AG04449 (cell line): ENCODE data around the gene DIABLO.

Experiments used
- CTCF ChIA-PET: fragments of 350-600 bp; formaldehyde crosslinking; extraction: SDS; loops from one replicate; lab custom pipeline; 2021; ENCODE audit warnings: antibody characterized with exemption; lab: Yijun Ruan, JAX
- POLR2A ChIA-PET: fragments of 400-600, 350-600 bp; formaldehyde crosslinking; extraction: SDS; loops from one replicate; lab custom pipeline; 2020; ENCODE audit warnings: antibody characterized with exemption, inconsistent platforms; lab: Yijun Ruan, JAX
- DNase-seq: peaks from one replicate; pipeline ENCODE4 v3.0.0-alpha.2; 2010; ENCODE audit warnings: low read depth, low spot score
- H3K4me3 ChIP-seq: 2 replicates; pipeline ENCODE4 v1.5.1; 2011; ENCODE audit warnings: low read depth, mild to moderate bottlenecking, control low read depth, low read length
- CTCF ChIP-seq: IDR thresholded peaks from one replicate; pipeline ENCODE4 v1.5.1; 2011; ENCODE audit warnings: mild to moderate bottlenecking, moderate library complexity, low read length, control low read depth, inconsistent platforms; ENCODE audit not compliant: insufficient read depth; ENCODE audit errors: missing control alignments

The DIABLO gene

DNA sequence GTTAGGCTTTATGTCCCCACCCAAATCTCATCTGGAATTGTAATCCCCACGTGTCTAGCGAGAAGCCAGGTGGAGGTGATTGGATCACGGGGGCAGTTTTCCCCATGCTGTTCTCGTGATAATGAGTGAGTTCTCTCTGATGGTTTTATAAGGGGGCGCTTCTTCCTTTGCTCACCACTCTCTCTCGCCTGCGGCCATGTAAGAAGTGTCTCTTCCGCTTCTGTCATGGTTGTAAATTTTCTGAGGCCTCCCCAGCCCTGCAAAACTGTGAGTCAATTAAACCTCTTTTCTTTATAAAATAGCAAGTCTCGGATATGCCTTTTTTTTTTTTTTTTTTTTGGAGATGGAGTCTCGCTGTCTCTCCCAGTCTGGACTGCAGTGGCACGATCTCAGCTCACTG is 65.1 kb downstream of the DIABLO start:
- no peak for DNase-seq
- H3K4me3 ChIP-seq, result no peak overlapping the region
- TF ChIP-seq CTCF, result no peak
- ChIA-PET CTCF (no interaction called here), POLR2A (interaction anchor here (0.6 kb wide), 1 partner anchor 94 kb away, joined by 4 read pairs; no protein-coding TSS in a partner anchor)

DNA sequence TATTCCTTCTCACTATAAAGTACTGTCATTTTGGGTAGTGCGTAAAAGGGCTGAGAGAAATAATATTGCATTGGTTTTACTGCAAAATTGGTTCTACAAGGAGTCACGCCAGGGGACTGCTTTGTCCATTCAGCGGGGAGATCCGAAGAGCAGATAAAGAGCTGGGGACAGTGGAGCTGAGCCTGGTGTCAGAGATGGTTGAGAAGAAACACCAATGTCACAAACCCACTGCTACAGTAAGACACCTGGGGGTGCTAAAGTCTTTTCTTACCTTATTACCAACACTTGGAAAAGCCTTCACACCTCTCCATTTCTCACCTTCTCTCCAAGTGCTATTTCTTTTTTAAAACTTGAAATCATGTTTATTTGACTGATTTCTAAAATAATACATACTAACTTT is 66.0 kb downstream of the DIABLO start:
- no peak overlapping the region for H3K4me3 ChIP-seq
- ChIA-PET CTCF (interaction anchor here (1.0 kb wide), 1 partner anchor 12 kb away, joined by 3 read pairs; no protein-coding TSS in a partner anchor), POLR2A (no interaction called here)
- DNase-seq, result no peak
- no peak for TF ChIP-seq CTCF

DNA sequence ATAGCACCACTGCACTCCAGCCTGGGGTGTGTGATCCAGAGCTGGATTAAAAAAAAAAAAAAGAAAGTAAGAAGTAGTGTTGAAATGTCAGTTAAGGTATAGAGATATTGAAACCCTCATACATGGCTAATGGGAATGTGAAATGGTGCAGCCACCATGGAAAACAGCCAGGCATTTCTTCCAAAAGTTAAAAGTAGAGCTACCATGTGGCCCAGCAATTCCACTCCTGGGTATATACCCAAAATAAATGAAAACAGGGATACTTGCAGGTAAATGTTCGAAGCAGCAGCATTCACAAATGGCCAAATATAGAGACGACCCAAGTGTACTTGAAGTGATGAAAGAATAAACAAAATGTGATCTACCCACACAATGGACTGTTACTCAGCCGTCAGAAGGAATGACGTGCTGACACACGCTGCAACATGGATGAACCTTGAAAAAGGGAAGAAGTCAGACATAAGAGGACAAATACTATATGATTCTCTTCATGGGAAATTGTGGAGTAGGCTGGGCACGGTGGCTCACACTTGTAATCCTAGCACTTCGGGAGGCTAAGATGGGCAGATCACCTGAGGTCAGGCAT is 67.1 kb downstream of the DIABLO start:
- H3K4me3 ChIP-seq, result no peak overlapping the region
- ChIA-PET POLR2A (interaction anchor here (0.5 kb wide), 1 partner anchor 15 kb away, joined by 3 read pairs; no protein-coding TSS in a partner anchor), CTCF (interaction anchor here (0.7 to 1.2 kb wide), 3 partner anchors 18 to 117 kb away, joined by 3 to 4 read pairs (median 3); no protein-coding TSS in a partner anchor)
- no peak for TF ChIP-seq CTCF
- no peak for DNase-seq
